CD4-positive, alpha-beta T cell (primary cell): ENCODE measurements around the gene COBL. TPM values are rescaled to one million over a fixed set of nuclear protein-coding genes. Genes with fewer than 3 reads are reported as not detected.

Source experiments
- ATAC-seq: fragments of 200-7000 bp; cut with Tn5 transposase; one replicate; pipeline ENCODE4 v1.10.0; 2022; ENCODE audit warnings: mild to moderate bottlenecking; ENCODE audit not compliant: poor library complexity
- CTCF ChIA-PET: fragments of 350-600 bp; sonication (Branson Sonifier 250); formaldehyde crosslinking; loops from one replicate; lab custom pipeline; 2021; ENCODE audit warnings: antibody characterized with exemption, inconsistent platforms; lab: Charles Lee
- POLR2A ChIA-PET: fragments of 350-600 bp; sonication (Branson Sonifier 250); formaldehyde crosslinking; loops from one replicate; lab custom pipeline; 2021; ENCODE audit warnings: antibody characterized with exemption, inconsistent platforms; lab: Charles Lee
- DNase-seq, 14 experiments: peaks; one replicate each; pipeline ENCODE4 v3.0.0-alpha.2; 2013 to 2020; ENCODE audit warnings: mixed read lengths in 2 of 14
- H3K27ac ChIP-seq, 2 donors: one replicate each; pipeline versions ENCODE4 v1.5.1 to v1.7.0; 2013; ENCODE audit warnings: low read length in 2 of 2, low read depth in 1 of 2, mild to moderate bottlenecking in 1 of 2
- H3K27me3 ChIP-seq, 2 experiments: 1 replicate in 1 of 2; 2 replicates in 1 of 2; pipeline versions ENCODE4 v1.6.1 to v1.7.0; 2013; ENCODE audit warnings: low read length in 2 of 2, control low read depth in 1 of 2, mild to moderate bottlenecking in 1 of 2, moderate library complexity in 1 of 2; ENCODE audit not compliant: insufficient read depth in 2 of 2, control insufficient read depth in 1 of 2
- H3K36me3 ChIP-seq: one replicate; pipeline ENCODE4 v1.6.1; 2013; ENCODE audit warnings: low read length, control low read depth; ENCODE audit not compliant: insufficient read depth
- H3K4me1 ChIP-seq: one replicate; pipeline ENCODE4 v1.6.1; 2013; ENCODE audit warnings: low read length, control low read depth; ENCODE audit not compliant: insufficient read depth
- H3K4me3 ChIP-seq: one replicate; pipeline ENCODE4 v1.5.1; 2013; ENCODE audit warnings: mild to moderate bottlenecking, low read length, moderate library complexity
- H3K9me3 ChIP-seq, 2 experiments: 1 replicate in 1 of 2; 2 replicates in 1 of 2; pipeline versions ENCODE4 v1.6.1 to v1.7.0; 2013; ENCODE audit warnings: low read length in 2 of 2, mild to moderate bottlenecking in 2 of 2, control low read depth in 1 of 2, moderate library complexity in 1 of 2; ENCODE audit not compliant: control insufficient read depth in 1 of 2, insufficient read depth in 1 of 2
- H3K27ac Mint-ChIP-seq: one replicate; pipeline ENCODE4 v1.8.0; 2020; ENCODE audit warnings: mixed read lengths
- H3K27me3 Mint-ChIP-seq: one replicate; pipeline ENCODE4 v1.8.0; 2021; ENCODE audit warnings: mixed read lengths
- H3K36me3 Mint-ChIP-seq: one replicate; pipeline ENCODE4 v1.8.0; 2021; ENCODE audit warnings: low read depth, mixed read lengths
- H3K4me1 Mint-ChIP-seq: one replicate; pipeline ENCODE4 v1.8.0; 2021; ENCODE audit warnings: low read depth, mixed read lengths
- H3K4me3 Mint-ChIP-seq: one replicate; pipeline ENCODE4 v1.8.0; 2020; ENCODE audit warnings: mild to moderate bottlenecking, mixed read lengths
- H3K9me3 Mint-ChIP-seq: one replicate; pipeline ENCODE4 v1.8.0; 2020; ENCODE audit warnings: mixed read lengths
- intact Hi-C, 2 experiments: fragments of 100-400 bp; cut with DNase I in 1 of 2; cut with micrococcal nuclease in 1 of 2; formaldehyde crosslinking; loops; one replicate each; pipeline versions ENCODE4 v1.15.1 to v1.9.0; 2023 to 2025; cut with DNase I, micrococcal nuclease
- total RNA-seq, 174 experiments: library from RNA in 2 of 174; stranded (reverse) in 2 of 174; gene quantifications; one replicate each; pipeline ENCODE4 v1.2.3 and lab custom pipeline; 2021 to 2026
- TF ChIP-seq, protein P1 (sequence below): fragments of 200-600 bp; IDR thresholded peaks from one replicate; pipeline ENCODE4 v1.8.0; 2022; ENCODE audit warnings: antibody characterized with exemption, mild to moderate bottlenecking

The COBL gene
- total RNA-seq, 2 experiments from 2014 or later = not detected

DNA sequence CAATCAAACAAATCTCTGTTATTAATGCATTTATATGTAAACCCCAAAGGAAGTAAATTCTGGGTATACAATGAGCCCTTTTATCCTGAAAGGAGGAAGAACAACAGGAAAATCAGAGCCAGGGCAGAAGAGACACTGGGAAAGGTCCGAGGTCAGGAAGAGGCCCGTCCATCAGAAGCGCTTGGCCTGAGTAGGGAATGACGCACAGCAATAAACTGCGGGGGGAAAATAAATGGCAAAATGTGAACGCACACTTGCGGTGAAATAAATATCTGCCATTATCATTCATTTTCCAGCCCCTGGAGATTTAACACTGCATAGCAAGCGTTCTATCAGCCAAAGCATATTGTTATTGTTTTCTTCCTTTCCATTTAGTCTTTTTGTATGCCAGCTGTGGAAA is 243.4 kb downstream of the COBL start:
- H3K27me3 ChIP-seq = no peaks in the 10 kb centered on the region
- ChIA-PET CTCF (no interaction called here), POLR2A (no interaction called here)
- TF ChIP-seq, protein P1, sequence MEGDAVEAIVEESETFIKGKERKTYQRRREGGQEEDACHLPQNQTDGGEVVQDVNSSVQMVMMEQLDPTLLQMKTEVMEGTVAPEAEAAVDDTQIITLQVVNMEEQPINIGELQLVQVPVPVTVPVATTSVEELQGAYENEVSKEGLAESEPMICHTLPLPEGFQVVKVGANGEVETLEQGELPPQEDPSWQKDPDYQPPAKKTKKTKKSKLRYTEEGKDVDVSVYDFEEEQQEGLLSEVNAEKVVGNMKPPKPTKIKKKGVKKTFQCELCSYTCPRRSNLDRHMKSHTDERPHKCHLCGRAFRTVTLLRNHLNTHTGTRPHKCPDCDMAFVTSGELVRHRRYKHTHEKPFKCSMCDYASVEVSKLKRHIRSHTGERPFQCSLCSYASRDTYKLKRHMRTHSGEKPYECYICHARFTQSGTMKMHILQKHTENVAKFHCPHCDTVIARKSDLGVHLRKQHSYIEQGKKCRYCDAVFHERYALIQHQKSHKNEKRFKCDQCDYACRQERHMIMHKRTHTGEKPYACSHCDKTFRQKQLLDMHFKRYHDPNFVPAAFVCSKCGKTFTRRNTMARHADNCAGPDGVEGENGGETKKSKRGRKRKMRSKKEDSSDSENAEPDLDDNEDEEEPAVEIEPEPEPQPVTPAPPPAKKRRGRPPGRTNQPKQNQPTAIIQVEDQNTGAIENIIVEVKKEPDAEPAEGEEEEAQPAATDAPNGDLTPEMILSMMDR = no peak
- Mint-ChIP-seq H3K4me3 (no peak overlapping the region), H3K4me1 (peaks cover 6% of the 10 kb centered on the region), H3K27me3 (no peaks in the 10 kb centered on the region), H3K9me3 (no peaks in the 10 kb centered on the region), H3K36me3 (no peaks in the 10 kb centered on the region), H3K27ac (no peak overlapping the region)
- H3K36me3 ChIP-seq = no peaks in the 10 kb centered on the region
- no peak overlapping the region for H3K4me3 ChIP-seq
- no peak for ATAC-seq
- H3K4me1 ChIP-seq = no peaks in the 10 kb centered on the region
- intact Hi-C loops = no loop called here
- H3K9me3 ChIP-seq = no peaks in the 10 kb centered on the region
- no peak overlapping the region for H3K27ac ChIP-seq
- DNase-seq = no peak

DNA sequence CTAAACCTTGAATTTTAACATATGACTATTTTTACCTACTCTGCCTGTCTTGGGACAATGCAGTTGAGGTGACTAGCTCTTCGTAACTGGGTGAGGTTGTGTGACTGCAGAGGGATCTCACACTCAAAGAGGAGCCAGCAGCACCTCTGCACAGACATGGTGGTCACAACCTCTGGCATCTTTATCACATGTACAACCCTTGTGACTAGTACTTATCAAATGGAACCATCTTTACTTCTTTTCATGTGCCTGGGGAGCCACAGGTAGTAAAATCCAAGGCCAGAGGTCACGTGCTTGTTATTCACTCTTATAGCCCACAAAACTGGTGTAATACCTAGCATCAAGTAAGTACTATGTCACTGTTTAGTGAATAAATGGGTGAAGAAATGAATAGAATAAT is 244.3 kb downstream of the COBL start:
- H3K36me3 ChIP-seq = no peaks in the 10 kb centered on the region
- DNase-seq = no peak
- POLR2A ChIA-PET = no interaction called here
- intact Hi-C loops = no loop called here
- no peak overlapping the region for H3K27ac ChIP-seq
- no peak overlapping the region for H3K27ac Mint-ChIP-seq
- H3K4me3 Mint-ChIP-seq = no peak overlapping the region
- H3K9me3 Mint-ChIP-seq = no peaks in the 10 kb centered on the region
- ATAC-seq = no peak
- no peaks in the 10 kb centered on the region for H3K27me3 ChIP-seq
- no peaks in the 10 kb centered on the region for H3K27me3 Mint-ChIP-seq
- no peaks in the 10 kb centered on the region for H3K4me1 ChIP-seq
- CTCF ChIA-PET = no interaction called here
- H3K4me1 Mint-ChIP-seq = peaks cover 6% of the 10 kb centered on the region
- H3K4me3 ChIP-seq = no peak overlapping the region
- H3K36me3 Mint-ChIP-seq = no peaks in the 10 kb centered on the region
- TF ChIP-seq, protein P1 = no peak
- no peaks in the 10 kb centered on the region for H3K9me3 ChIP-seq

DNA sequence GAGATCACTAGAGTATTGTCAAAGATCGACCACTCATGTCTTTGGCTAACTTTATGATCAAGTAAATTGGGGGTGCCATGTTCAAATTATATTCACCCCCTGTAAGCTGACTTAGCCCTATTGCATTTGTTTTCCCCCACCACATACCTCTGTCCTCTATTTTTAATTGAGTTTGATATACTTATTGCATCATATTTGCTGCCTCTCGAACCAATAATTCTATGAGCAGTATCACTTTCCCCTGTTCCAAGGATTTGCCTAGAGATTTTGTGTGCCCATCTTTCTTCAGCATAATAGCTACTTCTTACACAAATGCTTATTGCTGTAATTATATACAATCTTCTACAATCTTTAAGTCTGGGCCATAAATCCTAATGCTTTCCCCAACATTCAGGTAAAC is 245.2 kb downstream of the COBL start:
- Histone ChIP-seq H3K9me3 (no peaks in the 10 kb centered on the region), H3K36me3 (no peaks in the 10 kb centered on the region), H3K27ac (no peak overlapping the region), H3K4me3 (no peak overlapping the region), H3K27me3 (no peaks in the 10 kb centered on the region), H3K4me1 (no peaks in the 10 kb centered on the region)
- POLR2A ChIA-PET = no interaction called here
- ATAC-seq (no peak), DNase-seq (no peak)
- intact Hi-C loops = no loop called here
- Mint-ChIP-seq H3K27me3 (no peaks in the 10 kb centered on the region), H3K4me3 (no peak overlapping the region), H3K9me3 (no peaks in the 10 kb centered on the region), H3K36me3 (no peaks in the 10 kb centered on the region), H3K27ac (no peak overlapping the region), H3K4me1 (peaks cover 6% of the 10 kb centered on the region)
- CTCF ChIA-PET = no interaction called here
- TF ChIP-seq, protein P1 = no peak
